Coronary artery (tissue), 2 donors: ENCODE data around the gene GALNT14.

ENCODE experiments used
- DNase-seq: peaks from one replicate; pipeline ENCODE4 v3.0.0-alpha.2; 2017; ENCODE audit warnings: low spot score
- H3K27ac ChIP-seq, 2 donors: fragments of 200-600 bp; sonication (generic); one replicate each; pipeline ENCODE4 v1.5.1; 2016 to 2019
- H3K4me3 ChIP-seq: fragments of 200-600 bp; sonication (generic); 2 replicates; pipeline ENCODE4 v1.5.1; 2016; ENCODE audit warnings: mild to moderate bottlenecking, moderate library complexity
- CTCF ChIP-seq: fragments of 200-600 bp; sonication (generic); IDR thresholded peaks from one replicate; pipeline ENCODE4 v1.5.1; 2019; ENCODE audit warnings: antibody characterized with exemption

The GALNT14 gene

GRCh38 chr2:31004257-31004656, 134.0 kb downstream of the GALNT14 start:
- no peak overlapping the region for H3K27ac ChIP-seq
- no peak for TF ChIP-seq CTCF
- no peak for DNase-seq
- no peak overlapping the region for H3K4me3 ChIP-seq

GRCh38 chr2:31003749-31004148, 134.5 kb downstream of the GALNT14 start:
- TF ChIP-seq CTCF, result no peak
- H3K4me3 ChIP-seq, result no peak overlapping the region
- no peak for DNase-seq
- H3K27ac ChIP-seq, result no peak overlapping the region

GRCh38 chr2:31002537-31003150, 135.6 kb downstream of the GALNT14 start:
- TF ChIP-seq CTCF, result no peak
- H3K27ac ChIP-seq, result no peak overlapping the region

GRCh38 chr2:31000970-31001369, 137.3 kb downstream of the GALNT14 start:
- no peak for TF ChIP-seq CTCF
- no peak for DNase-seq
- no peak overlapping the region for H3K27ac ChIP-seq
- H3K4me3 ChIP-seq, result no peak overlapping the region

More at GRCh38 chr2:31002537-31003150, 135.6 kb downstream of the GALNT14 start:
- no peak for DNase-seq
- H3K4me3 ChIP-seq, result no peak overlapping the region

GRCh38 chr2:30998672-30999071, 139.6 kb downstream of the GALNT14 start:
- H3K27ac ChIP-seq, result no peak overlapping the region
- no peak for DNase-seq
- TF ChIP-seq CTCF, result no peak
- no peak overlapping the region for H3K4me3 ChIP-seq

- no peak overlapping the region for H3K4me3 ChIP-seq
- H3K27ac ChIP-seq, result no peak overlapping the region
- no peak for DNase-seq
- TF ChIP-seq CTCF, result no peak
These were observed 140.3 kb downstream of the GALNT14 start for GRCh38 chr2:30997979-30998378.

GRCh38 chr2:30994227-30995056, 143.8 kb downstream of the GALNT14 start:
- Histone ChIP-seq H3K27ac (no peak overlapping the region), H3K4me3 (no peak overlapping the region)
- DNase-seq, result no peak
- TF ChIP-seq CTCF, result no peak
